ENCODE data around the gene DDX54.

GRCh38 chr12:113115455-113116126 lies 69.7 kb downstream of the DDX54 start:
- TF ChIP-seq CTCF (IDR thresholded peaks at IDR 0.05; ENCODE audit: low read length) = no peak
- no peak for TF ChIP-seq EZH2 (IDR thresholded peaks at IDR 0.05; ENCODE audit: borderline replicate concordance, low read length)
